Right lung (tissue), 5 donors: ENCODE measurements around the gene NTN1. TPM values are rescaled to one million over a fixed set of nuclear protein-coding genes. Genes with fewer than 3 reads are reported as not detected.

Source experiments
- DNase-seq, 2 donors: peaks; one replicate each; pipeline ENCODE4 v3.0.0-alpha.2; 2013
- polyA plus RNA-seq, 5 donors: library from polyadenylated mRNA; unstranded; fragments of 120-200 nt; gene quantifications; one replicate each; pipeline versions ENCODE4 v1.2.1 to v1.2.3, GENCODE V29; 2013; ENCODE audit warnings: inconsistent platforms in 1 of 5, low replicate concordance in 1 of 5; ENCODE audit not compliant: insufficient read length in 5 of 5, insufficient read depth in 1 of 5

Gene NTN1
- polyA plus RNA-seq, 5 donors, result 6.3 to 16.8 (median 8.4) TPM

DNA sequence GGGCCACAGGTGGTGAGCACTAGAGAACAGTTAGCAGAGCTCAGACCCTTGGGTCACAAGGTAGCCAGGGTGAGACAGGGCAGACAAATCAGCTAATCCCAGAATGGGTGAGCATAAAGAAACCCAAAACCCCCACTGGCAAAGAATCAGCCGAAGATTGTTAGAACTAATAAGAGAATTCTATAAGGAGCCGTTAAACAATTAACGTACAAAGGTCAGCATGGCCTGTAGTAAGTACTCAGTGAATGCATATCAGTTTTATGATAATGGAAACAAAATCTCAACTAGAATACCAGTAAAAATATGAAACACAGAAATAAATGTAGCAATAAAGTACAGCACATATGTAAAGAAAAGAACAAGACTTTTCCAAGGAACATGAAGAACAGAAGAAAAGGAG lies 168.6 kb downstream of the NTN1 start:
- no peak for DNase-seq

DNA sequence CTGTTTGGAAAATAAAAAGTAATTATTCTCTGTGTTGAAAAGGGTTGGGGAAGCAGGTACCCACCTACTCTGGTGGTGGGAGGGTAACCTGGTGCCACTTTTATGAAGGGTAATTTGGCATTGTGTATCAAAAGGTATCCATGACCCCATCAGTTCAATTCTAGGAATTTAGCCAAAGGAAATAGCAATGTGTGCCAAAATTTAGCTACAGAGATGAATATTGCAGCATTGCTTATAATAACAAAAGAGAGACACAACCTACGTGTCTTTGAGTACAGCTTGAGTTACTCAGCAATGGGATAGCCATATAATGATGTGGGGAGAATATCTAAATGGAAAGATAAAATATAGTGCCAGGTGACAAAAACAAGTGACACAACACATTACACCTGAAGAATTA lies 170.7 kb downstream of the NTN1 start:
- no peak for DNase-seq

DNA sequence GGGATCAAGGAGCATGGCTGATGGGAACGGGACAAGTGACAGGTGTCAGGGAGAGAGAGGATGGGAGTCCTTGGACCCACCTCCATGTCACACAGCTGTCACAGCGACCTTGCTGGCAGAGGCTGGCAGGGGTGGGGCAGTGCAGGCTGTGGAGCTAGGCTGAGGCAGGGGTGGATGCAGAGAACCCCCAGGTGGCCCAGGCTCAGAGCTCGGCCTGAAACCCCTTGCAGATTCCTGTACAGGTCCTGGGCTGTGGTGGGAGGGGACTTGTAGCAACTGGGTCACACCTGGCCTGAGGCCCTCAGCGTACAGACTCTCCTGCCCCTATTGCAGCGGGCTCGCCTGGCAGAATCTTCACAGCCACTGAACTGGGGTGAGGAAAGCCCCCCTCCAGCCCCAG lies 174.1 kb downstream of the NTN1 start:
- DNase-seq, result no peak

DNA sequence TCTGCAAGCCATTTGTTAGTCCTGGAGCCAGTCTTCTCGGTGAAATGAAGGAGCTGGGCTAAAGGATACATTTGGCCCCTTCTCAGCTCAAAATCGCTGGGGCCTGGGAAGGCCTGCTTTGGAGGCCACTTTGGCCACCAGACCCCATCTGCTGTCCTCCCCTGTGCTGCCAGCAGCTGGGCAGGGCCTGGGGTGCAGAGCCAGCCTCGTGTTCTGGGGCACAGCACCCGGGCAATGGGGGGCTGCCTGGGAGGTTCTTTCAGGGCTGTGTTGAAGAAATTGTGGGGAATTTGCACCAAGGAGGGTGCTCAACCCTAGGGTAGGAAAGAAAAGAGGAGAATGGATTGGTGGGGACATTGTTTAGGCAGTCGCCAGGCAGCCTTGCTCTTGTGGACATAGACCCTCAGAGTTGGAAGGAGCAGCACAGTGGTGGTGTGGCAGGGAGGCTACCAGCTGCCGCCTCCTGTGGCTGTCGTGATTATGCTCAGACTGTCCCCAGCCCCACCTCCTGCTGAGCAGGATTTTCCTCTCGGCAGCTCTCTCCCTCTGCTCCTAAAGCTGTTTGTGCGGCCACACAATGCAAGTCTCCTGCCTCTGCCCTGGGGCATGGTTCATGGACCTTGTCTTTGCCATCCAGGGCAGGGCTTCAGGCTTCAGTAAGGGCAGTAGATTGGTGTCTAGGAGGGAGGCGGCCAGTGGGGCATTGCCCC lies 174.8 kb downstream of the NTN1 start:
- no peak for DNase-seq

DNA sequence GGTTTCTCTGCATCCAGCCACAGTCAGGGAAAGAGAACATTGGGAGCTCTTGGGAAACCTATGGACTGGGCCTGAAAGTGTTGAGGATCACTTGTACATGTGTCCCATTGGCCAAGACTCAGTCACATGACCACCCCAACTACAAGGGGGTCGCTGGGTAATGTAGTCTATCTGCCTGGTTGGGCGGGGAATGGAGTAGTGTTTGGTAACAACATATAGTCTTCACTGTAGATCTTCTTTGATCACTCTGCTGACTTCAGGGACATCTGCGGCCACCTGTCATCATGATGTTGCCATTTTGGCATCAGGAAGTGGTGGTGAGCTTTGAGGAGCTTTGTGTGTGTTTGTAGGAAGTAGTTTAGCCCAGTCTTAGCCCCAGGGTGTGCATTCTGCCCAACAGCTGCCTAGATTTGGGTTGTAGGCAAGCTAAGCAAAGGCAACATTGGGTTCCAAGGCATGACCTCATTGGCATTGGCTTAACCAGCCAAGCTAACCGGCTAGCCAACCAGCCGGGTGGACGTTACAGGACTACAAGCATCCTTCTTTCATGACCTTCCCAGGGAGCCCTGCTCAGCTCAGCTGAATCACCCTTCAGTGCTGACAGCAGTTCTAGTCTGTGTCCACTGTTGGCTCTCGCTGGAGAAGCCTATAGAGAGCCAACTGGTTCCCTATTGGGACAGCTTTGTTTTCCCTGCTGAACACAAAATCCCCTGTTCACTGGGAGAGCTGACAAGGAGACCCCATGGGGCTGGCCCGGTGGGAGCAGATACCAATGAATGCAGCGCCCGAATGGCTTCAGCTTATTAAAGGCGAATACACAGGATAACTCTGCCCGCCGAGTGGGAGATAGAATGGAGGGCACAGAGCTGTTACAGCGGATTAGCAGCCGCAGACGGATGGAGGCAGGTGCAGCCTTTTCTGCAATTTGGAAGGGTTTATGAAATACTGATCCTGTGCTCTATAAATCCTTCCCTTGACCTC lies 178.6 kb downstream of the NTN1 start:
- no peak for DNase-seq

DNA sequence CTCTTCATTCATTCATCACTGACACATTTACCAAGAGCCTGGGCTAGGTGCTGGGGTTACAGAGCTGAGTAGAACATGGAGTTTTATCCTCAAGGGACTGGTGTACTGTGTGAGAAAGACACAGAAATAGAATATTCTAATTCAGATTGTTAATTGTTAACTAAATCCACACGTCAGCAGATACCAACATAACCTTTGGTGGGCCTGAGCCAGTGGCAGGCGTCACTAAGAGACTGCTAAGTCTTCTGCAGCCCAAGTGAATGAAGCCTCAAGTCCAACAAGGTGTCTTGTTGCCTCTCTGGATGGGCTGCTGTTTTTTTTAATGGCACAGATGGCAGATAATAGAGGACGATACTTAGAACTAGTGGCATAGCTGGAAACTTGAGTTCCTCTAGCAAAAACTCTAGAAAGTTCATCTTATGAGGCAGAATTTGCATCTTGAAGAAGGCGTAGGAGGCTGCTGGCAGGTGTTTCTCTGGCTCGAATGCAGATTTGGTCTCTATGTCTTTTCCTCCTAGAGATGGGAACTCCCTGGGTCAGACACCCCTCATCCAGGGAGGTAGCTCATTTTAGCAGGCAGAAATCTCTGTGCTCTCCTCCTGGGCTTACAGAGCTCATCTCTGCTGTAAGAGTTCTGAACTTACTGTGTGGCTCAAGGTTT lies 179.5 kb downstream of the NTN1 start:
- no peak for DNase-seq

DNA sequence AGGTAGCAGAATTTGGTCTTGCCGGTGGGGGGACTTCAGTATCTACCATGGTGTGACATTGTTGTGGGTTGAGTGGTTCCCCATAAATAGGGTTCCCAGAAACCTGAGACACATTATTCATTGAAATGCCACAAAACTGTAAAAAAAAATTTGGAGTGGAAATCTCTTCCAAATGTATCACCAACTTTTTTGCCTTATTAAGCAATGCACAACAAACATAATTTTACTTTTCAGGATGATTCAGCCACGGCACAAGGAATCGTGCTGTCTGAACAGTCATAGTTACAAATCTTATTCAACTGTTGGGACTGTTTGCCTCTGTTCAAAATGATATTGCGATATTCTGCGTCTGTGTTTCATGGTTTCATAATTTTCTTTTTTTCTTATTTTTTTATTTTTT lies 181.2 kb downstream of the NTN1 start:
- DNase-seq, result no peak

DNA sequence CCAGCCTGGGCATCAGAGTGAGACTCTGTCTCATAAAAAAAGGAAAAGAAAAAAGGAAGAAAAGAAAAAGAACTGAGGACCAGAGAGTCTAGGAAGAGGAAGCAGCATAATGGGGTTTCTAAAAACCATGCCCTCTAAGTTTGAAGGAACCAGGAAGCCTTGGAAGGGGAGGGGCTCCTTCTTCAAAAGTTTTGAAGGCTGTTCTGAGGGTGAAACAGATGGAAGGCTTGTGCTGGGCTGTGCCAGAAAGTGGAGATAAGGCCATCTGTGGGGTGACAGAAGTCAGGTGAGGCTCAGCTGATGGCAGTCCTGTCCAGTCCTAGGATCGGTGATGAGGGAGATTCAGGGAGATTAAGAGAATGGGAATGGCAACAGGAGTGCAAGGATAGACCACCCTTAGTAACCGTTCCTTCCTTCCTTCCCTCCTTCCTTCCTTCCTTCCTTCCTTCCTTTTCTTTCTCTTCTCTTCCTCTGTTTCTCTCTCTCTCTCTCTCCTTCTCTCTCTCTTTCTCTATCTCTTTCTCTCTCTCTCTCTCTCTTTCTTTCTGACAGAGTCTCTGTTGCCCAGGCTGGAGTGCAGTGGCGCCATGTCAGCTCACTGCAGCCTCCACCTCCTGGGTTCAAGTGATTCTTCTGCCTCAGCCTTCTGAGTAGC lies 182.6 kb downstream of the NTN1 start:
- DNase-seq, result no peak

DNA sequence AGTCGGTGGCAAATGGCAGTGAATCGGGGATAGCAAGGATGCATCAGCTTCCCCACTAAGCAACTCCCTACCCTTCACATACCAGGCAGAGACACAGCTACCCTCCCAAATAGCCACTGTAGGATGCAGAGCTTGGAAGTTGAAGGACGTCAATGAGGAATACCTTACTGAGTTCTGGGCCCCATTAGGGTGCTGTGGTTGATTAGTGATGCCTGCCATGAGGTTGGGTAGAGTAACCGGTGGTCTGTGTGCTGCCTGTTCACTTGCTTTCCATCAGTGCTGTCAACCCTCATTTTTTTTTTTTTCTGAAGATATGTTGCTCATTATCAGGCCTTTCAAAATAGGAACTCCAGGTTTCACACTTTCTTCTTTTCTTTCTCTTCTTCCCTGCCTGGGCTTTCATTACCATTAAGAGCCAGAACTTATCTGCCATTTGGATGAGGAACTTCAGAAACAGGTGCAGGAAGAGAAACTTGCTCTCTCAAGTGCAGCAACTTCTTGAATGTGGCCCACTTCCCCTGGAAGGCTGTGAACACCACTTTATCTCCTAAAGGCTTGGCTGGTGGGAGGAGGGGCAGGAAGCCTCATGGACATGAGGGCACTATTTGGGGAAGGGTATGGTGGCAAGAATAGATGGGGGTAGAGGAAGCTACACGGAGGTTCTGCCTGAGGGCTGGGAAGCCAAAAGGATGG lies 183.5 kb downstream of the NTN1 start:
- DNase-seq, result no peak

DNA sequence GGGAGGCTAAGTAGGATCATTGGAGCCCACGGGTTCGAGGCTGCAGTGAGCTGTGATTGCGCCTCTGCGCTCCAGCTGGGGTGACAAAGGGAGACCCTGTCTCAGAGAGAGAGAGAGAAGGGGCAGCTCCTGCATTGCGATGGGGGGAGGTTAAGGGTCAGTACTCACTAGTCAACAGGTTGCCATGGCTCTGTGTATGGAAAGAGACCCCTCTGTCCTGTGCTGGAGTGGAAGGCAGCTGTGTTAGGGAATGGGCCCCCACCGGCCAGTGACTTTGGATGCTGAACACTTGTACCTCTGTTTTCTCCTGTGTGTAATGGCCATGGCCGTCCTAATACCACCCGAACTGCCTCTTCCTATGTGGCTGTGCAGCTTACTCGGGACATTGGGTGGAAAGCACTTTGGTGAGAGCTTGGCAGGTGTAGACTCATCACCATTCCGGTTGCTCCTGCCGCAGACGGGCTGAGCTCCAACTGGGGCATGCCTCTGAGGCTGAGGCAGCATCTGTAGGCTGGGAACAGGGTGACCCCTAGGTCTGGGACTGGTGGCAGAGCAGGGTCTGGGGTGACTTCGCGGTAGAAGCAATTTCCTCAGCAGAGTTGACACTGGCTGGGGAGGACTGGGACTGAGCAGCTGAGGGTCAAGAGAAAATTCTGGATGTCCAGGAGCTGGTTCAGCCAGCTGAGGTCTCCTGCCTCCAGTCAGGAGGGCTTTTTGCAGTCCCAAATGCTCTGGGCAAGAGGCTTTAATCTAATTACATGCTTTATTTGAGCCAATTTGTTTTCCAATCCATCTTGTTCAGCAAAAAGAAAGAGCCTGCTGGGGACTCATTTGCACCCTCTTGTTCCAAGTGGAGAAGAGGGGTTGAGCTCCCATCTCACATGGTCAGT lies 184.5 kb downstream of the NTN1 start:
- no peak for DNase-seq

DNA sequence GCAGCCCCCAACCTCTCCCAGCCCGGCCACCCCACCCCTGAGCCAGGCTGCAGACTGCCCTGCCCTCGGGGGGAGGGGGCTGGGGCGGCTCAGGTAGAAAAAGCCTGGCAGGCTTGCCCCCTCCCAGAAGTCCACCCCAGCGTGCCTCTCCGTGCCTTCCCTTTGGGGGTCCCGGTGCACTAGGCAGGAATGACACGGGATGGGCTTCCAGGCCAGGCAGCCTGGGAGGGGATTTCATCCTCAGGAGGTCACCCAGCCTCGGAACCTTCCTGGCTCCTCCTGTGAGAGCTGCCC lies 185.0 kb downstream of the NTN1 start:
- no peak for DNase-seq

DNA sequence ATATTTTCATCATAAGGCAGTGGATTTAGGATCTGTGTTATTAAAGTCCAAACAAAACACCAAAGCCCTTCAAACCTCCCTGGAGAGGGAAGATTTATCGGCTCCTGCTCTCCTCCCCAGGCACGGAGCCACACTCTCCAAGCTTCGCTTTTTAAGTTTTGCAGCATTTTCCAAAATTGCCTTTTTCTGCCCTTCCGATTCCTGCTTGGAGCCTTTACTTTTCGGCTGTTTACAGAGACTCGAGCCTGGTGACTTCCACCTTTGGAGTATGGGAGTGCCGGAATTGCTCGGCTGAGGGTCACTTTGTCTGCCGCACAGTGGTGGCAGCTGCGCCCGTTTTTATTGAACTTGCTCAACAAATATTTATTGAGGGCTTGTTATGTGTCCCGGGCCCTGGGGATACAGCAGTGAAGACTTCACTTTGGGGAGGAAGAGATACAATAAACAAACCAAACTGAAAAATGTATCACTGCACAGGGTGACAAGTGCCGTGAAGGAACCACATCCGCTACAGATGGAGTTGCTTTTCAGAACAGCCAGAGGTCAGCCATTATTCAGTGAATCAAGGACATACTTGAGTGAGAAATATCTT lies 185.5 kb downstream of the NTN1 start:
- DNase-seq, result no peak

DNA sequence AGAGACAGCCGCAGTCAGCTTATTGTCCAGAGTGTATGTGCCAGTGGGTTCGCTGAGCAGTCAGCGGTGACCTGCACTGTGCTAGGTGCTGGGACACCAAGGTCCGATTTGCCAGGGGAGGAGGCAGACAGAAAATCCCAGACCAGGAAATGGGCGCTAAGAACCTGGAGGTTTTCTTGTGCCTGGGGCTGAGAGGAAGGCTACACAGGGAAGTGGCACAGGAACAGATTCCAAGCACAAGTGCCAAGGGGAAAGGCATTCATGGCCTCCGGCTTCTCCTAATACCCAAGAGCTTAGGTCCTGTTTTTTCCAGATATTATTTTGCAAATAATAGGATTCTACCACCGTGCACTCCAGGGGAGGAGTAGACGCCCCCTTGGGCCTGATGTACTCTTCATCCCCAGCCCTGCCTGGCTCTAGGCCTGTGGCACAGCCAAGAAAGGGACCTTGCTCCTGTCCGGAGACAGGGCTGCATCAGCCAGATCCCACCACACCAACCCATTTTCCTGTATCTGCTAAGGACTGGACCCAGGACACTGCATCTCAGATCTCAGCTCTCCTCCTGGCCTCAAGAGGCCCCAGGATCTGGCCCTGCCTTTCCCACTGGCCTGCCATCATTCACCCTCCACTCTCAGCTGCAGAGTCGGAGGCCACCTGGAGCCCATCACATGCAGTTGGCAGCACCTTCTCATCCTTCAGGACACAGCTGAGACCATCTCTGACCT lies 187.2 kb downstream of the NTN1 start:
- DNase-seq, result no peak

DNA sequence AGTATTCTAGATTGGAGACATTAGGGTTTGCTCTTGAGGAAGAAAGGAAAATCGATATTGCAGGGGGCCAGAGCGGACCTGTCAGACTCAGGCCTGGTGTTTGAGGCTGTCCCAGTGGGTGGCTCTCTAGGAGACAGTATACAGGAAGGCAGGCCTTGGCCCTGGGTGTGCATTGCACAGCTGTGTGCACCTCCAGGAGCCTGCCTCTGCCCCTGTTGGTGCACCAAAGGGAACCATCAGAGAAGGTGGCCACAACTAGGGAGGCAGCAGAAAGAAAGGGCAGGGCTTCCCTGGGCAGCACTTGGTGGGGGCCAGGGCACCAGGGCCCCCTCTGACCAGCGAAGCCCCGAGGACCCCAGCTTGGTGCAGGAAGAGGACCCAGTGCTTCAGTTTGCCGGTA lies 188.0 kb downstream of the NTN1 start:
- DNase-seq, result no peak

DNA sequence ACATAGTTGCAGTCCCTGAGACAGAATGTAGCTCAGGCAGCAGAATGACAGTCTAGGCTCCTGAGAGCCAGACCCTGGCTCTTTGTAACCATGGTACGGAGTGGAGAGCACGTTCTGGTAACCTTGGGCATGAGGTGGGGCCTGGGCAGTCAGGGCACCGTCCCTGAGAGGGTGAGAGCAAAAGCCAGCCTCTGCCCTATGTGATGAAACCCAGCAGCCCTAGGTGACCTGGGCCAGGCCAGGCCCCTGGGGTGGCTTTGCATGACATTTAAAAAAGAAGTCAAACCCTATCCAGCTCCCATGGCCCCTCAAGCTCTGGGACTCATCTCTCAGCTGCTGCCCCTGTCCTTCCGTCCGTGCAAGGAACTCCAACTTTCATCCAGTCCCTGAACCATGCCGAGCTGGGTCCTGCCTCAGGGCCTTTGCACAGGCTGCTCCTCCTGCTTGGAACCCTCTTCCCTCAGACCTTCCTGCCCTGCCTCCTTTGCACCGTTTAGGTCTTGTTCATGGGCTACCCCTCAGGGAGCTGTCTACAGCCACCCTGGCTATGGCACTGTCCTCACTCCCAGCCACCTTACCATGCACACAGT lies 188.6 kb downstream of the NTN1 start:
- no peak for DNase-seq

DNA sequence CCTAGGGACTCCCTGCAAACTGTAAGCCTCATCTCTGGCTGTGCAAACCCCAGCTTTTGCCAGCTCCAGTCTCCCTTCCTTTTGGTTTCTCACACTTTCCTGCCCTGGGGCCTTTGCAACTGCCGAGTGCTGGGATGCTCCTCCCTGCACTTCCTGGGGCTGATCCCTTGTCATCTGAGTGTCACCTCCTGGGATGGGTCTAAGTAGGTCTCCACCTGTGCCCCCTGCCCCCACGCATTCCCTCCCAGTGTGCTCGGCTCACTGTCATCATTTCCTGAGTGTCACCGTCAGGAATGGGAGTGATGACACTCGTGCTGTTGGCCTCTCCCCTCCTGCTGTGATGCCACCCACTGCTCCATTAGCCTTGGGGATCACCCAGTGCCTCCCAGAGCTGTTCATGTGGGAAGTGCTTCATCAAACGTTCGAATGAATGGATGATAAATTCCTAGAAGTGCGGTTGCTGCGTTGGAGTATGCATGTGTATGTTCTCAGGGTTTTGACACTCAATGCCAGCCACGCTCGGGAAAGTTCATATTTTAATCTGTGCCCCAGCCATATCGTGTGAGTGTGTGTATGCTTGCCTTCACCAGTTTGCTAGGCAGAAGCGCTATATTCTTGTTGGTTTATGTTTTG lies 189.9 kb downstream of the NTN1 start:
- DNase-seq, result no peak

DNA sequence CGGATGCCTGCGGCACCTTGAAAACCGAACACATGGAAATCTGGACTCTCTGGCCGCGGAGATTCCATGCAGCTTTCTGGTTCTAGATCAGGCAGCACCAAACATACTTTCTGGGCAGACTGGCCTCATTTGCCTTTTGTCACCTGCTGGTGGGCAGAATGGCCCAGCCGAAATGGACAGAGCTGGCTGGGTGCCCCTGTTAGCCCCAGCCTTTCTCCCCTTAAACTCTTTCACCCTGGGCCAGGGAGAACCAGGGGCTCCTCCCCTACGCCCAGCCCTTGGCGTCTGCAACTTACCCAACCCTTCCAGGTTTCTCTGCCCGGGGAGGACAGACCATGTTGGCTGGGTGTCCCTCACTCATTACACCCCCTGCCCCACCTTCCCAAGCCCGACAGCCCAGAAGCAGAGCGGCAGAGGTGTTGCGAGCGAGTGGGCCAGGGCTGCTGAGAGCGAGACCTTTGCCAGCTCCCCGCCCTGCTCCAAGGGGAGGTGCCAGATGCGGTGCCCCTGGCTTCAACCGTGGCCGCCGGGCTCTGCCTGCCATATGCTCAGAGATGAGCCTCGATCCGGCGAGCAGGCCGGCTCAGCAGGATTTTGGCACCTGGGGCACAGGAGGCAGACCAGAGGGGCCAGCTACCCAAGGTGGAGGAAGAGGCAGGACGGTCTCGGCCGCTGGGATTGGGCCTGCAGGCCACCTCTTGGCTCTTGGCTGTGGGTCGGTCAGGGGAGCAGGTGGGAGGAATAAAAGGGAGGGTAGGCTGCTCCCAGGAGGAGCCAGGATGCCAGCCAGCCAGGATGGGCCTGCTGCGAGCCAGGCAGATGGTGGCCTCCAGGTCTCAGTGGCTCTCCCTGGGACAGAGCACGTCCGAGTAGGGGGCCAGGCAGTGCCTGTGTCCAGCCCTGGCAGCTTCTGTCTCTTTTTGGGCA lies 191.3 kb downstream of the NTN1 start:
- DNase-seq, result no peak

DNA sequence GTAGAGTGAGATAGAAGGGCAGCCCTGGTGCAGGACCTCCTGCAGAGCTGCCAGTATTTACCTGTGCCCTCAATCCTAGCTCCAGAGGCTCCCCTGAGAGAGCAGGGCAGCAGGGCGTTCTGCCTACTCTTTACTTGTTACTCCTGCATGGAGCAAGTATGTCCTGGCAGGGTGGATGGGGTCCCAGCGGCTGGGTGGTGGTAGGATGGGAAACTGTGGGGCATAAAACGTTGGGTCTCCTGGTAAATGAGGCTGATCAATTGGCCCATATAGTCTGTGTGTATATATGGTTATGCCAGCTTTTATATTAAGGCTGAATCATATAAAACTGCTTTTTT lies 192.0 kb downstream of the NTN1 start:
- no peak for DNase-seq
